ENCODE data around the gene KRTAP1-4. TPM values are rescaled to one million over a fixed set of nuclear protein-coding genes. Genes with fewer than 3 reads are reported as not detected.
"Not testable (repeated sequence)": the region's sequence is repeated elsewhere in the genome, so short reads cannot be mapped to it uniquely, and the experiment has no call there.

Gene KRTAP1-4
- total RNA-seq = not detected in 2 replicates

DNA sequence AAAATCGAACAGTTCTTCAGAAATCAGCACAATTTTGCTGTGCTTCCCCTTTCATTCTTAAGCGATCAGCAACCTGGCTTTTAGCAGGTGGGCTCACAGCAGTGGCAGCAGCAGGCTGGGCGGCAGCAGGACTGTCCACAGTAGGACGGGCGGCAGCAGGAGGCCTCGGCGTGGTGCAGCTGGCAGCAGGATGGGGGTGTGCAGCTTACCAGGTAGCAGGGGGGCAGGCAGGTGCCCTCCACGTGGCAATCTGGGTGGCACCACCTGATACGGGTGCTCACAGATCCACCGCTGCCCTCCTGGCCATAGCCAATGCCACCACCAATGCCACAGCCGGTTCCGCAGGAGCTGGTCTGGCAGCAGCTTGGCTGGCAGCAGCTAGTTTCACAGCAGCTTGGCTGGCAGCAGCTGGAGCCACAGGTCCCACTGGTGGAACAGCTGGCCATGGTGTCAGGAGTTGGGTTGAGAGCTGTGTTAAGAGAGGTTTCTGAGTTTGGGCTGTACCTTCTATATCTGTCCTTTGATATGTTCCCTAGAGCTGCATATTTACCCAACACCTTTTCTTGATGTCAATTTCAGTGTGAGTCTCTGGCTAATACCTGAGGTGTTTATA lies at the start of gene KRTAP1-4:
Gene KRTAP1-4, minus strand, starts transcription at position 563 of the 613 bp plus-strand sequence. Its CDS starts 117 bp downstream, at position 446.
- no peak for DNase-seq

GRCh38 chr17:41076788-41077187 lies 46.8 kb upstream of the KRTAP1-4 start:
- DNase-seq = no peak

GRCh38 chr17:41073676-41074075 lies 43.7 kb upstream of the KRTAP1-4 start:
- no peak for DNase-seq

- DNase-seq = no peak
Measured at GRCh38 chr17:41071606-41072360, 41.8 kb upstream of the KRTAP1-4 start.

DNA sequence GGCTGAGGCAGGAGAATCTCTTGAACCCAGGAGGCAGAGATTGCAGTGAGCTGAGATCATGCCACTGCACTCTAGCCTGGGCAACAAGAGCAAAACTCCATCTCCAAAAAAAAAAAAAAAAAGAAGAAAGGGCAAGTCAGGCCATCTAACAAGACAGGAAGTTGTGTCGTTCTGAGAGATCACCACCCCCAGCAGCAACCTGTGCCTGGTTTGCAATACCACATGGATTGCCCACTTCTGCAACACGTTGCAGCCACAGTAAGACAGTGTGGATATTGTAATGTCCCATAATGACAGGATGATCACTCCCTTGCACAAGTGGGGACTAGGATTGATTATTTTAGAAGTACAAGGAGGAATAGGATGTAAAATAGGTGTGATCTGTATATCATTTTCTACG lies 39.0 kb upstream of the KRTAP1-4 start:
- DNase-seq = no peak

- DNase-seq = no peak
Measured at GRCh38 chr17:41067281-41067680, 37.3 kb upstream of the KRTAP1-4 start.

DNA sequence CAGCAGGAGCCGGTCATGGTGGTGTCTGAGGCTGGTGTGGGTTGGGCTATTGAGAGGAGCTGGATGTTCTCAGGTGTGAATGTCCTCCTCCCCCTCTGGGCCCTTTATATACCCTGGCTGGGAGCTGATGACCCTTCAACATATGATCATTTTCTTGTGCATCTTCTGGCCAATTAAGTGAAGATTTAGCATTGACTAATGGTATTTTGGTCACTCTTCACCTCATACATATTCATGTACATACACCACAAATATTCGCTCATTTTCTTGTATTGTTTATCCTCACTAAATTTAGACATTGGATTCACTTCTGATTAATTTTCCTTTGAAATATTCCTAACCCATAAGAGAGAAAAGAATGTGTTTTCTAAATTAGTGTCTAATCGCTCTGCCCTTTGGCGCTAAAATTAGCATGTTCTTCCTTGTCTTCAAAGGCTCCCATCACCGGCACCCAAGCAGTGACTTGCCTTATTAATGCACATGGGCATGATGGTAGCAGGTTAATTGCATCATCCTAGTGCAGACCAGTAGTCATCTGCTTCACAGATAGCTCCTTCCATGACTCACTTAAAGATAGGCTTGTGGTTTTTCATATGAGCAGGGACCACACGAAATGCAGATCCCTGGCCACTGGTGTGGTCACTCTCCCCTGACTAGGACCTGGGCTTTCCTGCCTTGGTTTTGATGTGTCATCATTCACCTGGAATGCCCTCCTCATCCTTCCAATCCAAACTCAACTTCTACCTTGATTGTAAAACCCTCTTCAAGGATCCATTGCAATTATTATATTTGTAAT lies 36.0 kb upstream of the KRTAP1-4 start, which contains the start of gene KRTAP2-4:
Gene KRTAP2-4, minus strand, starts transcription at position 51 of the 796 bp plus-strand sequence. Its CDS starts 34 bp downstream, at position 17.
- no peak for DNase-seq

DNA sequence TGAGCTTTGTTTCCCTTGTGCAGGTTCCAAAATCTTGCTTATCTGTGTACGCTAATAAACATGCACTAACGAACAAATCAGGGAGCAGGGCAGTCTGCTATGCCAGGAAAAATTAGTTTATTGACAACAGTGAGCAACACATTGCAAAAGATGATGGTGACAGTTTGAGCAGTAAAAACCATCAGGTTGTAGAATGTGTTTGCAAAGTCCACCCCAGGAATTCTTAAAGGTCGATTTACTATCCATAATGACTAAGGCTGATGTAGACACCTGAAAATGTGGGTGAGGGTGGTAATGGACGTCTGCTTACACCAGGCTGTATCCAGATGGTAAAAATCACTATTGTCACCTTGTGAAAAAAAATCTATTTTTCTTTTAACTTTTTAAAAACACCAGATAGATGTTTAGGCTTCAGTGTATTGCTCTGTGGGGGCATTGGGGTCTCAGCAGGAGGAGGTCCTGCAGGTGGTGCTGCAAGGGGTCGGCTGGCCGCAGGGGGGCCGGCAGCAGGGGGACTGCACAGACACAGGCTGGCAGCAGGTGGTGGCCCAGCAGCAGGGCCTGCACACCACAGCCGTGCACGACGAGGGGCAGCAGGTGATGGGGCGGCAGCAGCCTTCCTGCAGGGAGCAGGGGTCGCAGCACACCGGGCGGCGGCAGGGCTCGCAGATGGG lies 35.2 kb upstream of the KRTAP1-4 start:
- not testable (repeated sequence) for DNase-seq

DNA sequence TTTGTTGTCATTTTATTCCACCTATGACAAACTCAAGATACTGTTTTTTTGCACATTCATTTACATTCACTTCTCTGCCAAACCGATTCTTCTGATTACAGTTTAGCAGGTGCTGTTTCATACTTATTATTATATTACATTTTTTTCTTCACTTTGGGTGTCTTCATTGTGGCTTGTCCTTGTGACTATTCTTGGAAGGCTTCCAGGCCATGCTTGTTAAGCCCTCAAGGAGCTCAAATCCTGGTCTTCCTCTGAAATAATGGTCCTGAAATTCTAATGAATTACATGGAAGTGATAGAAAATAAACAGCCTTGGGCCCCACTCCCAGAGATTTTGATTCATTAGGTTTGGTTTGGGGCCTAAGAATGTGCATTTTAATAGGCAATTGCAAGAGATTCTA lies 34.3 kb upstream of the KRTAP1-4 start:
- no peak for DNase-seq

- no peak for DNase-seq
Measured at GRCh38 chr17:41063449-41063848, 33.5 kb upstream of the KRTAP1-4 start.

DNA sequence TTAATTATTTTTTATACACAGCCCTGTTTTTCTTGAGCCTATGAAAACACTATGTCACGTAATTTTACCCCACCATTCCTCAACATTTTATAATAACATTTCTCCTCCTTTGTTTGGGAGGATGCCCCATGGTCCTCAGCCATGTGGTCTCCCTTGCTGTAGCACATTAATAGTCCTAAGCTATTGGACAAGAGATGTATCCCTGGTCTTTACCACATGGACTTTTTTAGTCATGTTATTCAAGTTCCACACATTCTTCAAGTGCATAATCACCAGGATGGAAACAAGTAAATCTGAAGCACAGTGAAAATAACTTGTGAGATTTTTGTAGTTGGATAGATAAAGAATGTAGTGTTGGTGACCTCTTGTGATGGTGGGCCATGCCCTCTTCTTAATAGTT lies 32.0 kb upstream of the KRTAP1-4 start:
- no peak for DNase-seq

- peak; percentile 32 for DNase-seq
Measured at GRCh38 chr17:41060052-41060604, 30.1 kb upstream of the KRTAP1-4 start, which contains the start of gene KRTAP2-3. KRTAP2-3 (minus strand) TSS chr17:41060114; CDS start chr17:41060050, 64 bp downstream.

- not testable (repeated sequence) for DNase-seq
Measured at GRCh38 chr17:41059276-41060051, 29.5 kb upstream of the KRTAP1-4 start.

GRCh38 chr17:41058741-41059140 lies 28.7 kb upstream of the KRTAP1-4 start:
- no peak for DNase-seq

DNA sequence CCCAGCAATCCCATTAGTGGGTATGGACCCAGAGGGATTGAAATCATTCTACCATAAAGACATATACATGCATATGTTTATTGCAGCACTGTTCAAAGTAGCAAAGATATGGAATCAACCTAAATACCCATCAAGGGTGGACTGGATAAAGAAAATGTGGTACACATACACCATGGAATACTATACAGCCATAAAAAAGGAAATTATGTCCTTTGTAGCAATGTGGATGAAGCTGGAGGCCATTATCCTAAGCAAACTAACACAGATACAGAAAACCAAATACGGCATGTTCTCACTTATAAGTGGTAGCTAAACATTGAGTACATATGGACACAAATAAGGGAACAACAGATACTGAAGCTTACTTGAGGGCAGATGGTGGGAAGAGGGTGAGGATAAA lies 27.6 kb upstream of the KRTAP1-4 start:
- no peak for DNase-seq

DNA sequence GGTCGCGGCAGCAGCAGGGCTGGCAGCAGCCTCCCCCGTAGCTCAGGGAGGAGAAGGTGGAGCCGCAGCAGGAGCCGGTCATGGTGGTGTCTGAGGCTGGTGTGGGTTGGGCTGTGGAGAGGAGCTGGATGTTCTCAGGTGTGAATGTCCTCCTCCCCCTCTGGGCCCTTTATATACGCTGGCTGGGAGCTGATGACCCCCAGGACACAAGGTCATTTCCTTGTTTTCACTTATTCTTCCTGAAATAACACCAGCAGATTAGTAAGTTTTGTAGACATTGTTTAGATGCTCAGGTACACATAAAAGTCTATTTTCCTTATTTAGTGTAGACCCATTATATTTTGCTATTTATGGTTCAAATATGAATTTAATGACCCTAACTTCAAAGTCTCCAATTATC lies 25.1 kb upstream of the KRTAP1-4 start, which contains the start of gene KRTAP2-2:
Gene KRTAP2-2, minus strand, starts transcription at position 101 of the 400 bp plus-strand sequence. Its CDS starts 19 bp downstream, at position 82.
- DNase-seq = not testable (repeated sequence)

DNA sequence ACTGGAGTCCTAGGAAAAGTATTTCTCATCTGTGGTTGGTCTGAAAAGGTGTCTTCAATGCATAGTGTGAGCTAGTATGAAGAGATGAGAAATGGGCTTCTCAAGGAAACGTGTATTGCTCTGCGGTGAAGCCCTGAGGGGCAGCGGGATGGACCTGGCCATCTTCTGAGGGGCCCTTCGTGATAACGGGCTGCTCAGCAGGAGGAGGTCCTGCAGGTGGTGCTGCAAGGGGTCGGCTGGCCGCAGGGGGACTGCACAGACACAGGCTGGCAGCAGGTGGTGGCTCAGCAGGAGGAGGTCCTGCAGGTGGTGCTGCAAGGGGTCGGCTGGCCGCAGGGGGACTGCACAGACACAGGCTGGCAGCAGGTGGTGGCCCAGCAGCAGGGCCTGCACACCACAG lies 24.6 kb upstream of the KRTAP1-4 start:
- DNase-seq = not testable (repeated sequence)

DNA sequence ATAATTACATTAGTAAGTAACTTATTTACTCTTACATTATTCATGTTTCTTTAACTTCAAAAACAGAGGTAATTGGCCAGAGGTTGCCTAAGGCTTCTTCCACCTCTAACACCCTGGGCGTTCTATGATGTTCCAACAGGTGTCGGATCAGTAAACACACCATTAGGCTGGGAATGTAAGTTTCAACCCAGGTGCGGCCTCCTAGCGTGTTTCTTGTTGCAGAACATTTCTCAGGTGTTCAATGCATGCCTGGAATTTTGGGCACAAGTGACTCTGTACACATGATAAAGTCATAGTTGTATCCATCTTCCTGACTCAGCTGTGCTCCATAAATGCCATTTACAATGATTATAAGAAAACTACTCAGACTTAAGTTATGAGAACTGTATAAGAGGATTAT lies 24.0 kb upstream of the KRTAP1-4 start:
- no peak for DNase-seq

DNA sequence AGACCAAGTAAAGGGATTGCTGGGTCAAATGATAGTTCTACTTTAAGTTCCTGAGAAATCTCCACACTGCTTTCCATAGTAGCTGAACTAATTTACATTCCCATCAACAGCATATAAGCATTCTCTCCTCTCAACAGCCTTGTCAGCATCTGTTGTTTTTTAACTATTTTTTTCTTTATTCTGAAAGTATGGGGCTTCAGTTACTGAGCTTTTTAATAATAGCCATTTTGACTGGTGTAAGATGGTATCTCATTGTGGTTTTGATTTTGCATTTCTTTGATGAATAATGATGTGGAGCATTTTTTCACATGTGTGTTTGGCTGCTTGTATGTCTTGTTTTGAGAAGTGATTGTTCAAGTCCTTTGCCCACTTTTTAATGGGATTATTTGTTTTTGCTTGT lies 22.6 kb upstream of the KRTAP1-4 start:
- no peak for DNase-seq

DNA sequence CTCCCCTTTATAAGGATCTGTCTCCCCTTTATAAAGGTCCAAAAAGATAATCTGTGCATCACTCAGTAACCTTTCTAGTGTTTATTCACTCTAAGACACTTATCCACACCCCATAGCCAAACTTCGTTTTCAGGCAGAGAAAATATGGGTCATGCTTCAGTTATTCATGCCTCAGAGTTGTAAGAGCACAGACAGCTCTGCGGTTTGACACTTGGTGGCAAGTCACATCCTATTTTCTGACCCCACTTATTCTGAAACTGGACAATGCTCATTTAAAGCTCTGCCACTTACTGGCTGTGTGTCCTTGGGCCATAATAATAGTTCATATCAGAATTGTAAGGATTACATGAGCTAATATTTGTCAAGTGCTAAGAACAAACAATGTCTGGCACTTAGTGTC lies 19.1 kb upstream of the KRTAP1-4 start:
- DNase-seq = peak; percentile 5

DNA sequence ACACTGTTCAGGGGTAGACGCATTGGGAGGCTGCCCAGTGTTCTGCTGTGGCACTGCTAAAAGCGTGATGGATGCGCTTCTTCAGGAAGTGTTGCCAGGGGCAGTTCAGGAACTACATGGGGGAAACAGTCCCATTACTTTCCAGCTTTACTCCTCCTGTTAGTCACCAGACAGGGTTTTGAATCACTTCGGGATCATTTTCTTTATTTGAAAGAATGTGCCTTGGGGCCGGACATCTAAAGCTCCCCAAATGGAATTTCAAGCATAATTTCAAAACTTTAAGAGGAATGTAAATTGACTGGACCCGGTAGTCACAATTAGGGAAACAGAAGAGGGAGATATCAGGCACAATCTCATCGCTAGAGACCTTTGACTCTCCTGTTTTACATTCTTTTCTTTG lies 18.4 kb upstream of the KRTAP1-4 start:
- DNase-seq = no peak

Measured in dermis blood vessel endothelial cell (primary cell).